GM19099 (cell line): Measurements from ENCODE around the gene FYTTD1.

ENCODE experiments used
- POLR2A ChIP-seq: IDR thresholded peaks from 3 replicates; pipeline ENCODE4 v1.6.1; 2011; ENCODE audit warnings: low read depth; ENCODE audit not compliant: insufficient read length; ENCODE audit errors: extremely low read depth

FYTTD1 gene

DNA sequence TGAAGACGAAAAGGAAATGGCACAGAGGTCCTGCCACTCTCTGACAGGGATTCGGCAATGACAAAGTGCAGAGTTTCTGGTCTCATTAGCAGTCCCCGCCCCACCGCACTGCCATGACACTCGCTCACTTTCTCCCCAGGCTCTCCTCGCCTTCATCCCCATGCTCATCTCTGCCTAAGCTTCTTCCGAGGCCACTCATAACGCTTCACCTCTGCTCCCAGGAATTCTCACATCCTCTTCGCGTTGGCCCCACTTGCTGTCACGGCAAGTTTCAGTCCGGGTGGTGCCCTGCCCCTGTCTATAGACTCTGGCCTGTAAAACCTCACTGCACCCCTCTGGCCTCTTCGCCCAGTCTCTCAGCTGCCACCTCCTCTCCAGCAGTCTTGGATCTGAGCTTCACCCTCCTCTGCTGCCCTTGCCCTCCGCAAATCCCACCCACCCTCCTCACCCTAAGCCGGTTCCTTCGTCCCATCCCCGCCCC is 13.6 kb upstream of the FYTTD1 start:
- TF ChIP-seq POLR2A: no peak

GRCh38 chr3:197736491-197737318 is 13.0 kb upstream of the FYTTD1 start, which contains the start of gene RUBCN:
Gene RUBCN, minus strand, starts transcription at chr3:197736904. Its CDS starts 185 bp downstream, at chr3:197736719.
- TF ChIP-seq POLR2A: peak; percentile 76

- no peak for TF ChIP-seq POLR2A
Observed at GRCh38 chr3:197737319-197737649, 12.4 kb upstream of the FYTTD1 start.

- TF ChIP-seq POLR2A: no peak
Observed at GRCh38 chr3:197737749-197738462, 11.8 kb upstream of the FYTTD1 start.

- no peak for TF ChIP-seq POLR2A
Observed at GRCh38 chr3:197742787-197743186, 6.9 kb upstream of the FYTTD1 start.

DNA sequence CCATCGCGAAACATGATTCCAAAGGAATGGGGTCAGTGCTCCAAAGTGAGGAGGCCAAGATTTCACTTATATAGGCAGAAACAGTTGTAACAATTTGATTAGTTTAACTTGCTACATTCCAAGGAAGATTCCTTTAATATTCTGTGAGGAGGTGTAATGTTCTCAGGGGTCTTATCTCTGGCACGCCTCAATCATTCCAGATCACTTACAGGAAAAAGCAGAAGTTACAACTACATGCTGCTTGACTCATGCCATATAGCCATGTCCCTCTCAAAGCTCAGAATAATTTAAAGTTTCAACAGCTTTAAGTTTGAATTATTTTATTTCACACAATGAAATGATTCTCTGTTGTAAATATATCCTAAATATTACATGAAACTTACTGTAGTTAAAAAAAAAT is 3.5 kb upstream of the FYTTD1 start:
- TF ChIP-seq POLR2A: no peak

- no peak for TF ChIP-seq POLR2A
Observed at GRCh38 chr3:197746801-197747237, 2.9 kb upstream of the FYTTD1 start.

DNA sequence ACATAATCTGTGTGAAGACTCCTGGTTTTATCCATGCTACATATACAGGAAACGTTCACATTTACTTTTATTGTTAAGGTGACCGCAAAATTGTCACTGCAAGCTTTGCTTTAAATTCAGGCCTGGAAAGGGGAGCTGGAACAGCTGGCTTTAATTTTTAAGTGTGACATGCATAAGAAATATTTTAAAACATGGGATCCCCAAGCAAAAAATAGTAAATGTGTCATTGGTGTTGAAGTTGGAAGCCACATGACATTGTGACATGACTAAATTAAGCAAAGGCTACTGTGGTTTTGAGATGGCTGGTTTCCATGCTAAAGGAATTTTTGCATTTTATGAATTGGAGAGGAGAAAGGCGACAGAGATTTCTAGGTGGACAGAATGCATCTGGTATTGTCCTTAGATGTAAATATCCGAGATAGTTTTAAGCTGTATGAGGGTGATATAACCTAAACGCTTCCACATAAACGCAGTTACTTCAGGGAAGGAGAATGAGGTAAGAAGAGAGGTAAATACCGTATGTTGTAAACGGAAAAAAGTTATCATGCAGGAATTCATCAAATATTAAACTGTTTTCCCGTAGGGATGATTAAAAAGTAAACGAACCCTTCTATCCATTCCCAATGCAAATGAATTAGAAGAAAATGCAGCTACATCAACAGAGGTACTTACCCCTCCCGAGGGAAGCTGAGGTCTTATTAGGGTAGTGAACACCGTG is 927 bp upstream of the FYTTD1 start:
- TF ChIP-seq POLR2A: no peak

DNA sequence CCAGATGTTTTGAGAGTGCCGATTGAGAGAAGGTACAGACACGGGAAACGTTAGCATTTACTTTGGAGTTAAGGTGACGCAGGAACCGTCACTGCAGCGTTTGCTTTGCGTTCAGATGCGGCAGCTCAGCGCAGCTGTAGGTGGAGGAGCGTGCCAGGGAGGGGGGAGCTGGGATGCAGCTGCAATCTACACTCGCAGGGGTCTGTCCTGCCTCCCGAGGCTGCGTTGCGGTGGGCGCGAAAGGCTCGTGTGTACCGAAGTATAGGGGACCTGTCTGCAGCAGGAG is 425 bp upstream of the FYTTD1 start:
- TF ChIP-seq POLR2A: no peak

DNA sequence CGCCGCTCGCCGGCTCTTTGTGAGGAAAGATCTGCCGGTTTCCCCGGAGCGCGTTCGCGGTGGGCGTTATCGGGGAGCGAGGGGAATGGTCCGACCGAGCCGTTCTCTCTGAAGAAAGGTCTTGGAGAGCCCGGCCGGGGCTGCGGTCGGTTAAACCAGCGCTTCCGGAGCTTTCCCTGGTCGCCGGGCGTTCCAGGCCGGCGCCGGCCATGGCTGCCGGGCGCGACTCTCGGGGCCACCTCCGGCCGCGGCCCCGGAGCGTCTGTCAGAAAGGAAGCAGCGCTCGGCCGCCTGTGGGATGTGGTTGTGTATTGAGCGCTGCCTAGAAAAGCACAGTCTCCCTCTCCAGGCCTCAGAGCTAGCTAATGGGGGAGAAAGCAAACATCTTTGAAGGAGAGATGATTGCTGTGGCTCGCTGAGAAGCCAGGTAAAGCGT is 731 bp downstream of the FYTTD1 start:
- TF ChIP-seq POLR2A: peak; percentile 43

GRCh38 chr3:197750858-197751737 is 1.4 kb downstream of the FYTTD1 start:
- TF ChIP-seq POLR2A: no peak

DNA sequence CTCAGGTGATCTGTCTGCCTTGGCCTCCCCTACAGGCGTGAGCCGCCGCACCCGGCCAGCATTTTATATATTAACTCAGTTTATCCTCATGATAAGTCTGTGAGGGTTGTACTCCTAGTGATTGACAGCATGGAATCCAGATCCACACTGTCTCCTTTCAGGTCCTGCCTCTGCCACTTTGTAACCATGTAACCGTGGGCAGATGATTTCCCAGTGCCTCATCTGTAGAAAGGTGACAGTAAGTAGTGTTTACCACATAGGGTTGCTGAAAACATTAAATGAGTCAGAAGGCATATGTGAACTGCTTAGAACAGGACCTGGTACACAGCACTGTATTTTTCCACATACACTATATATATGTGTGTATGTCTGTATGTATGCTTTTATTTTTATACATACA is 2.4 kb downstream of the FYTTD1 start:
- TF ChIP-seq POLR2A: no peak

- no peak for TF ChIP-seq POLR2A
Observed at GRCh38 chr3:197753263-197753662, 3.6 kb downstream of the FYTTD1 start.

- no peak for TF ChIP-seq POLR2A
Observed at GRCh38 chr3:197756704-197757103, 7.0 kb downstream of the FYTTD1 start.

GRCh38 chr3:197758512-197758911 is 8.8 kb downstream of the FYTTD1 start:
- no peak for TF ChIP-seq POLR2A
